SU-DHL-6 (cell line): ENCODE measurements around the gene LINGO1.

ENCODE experiments used
- H2AFZ ChIP-seq: fragments of 200-600 bp; sonication (generic); 2 replicates; pipeline ENCODE4 v1.6.1; 2014; ENCODE audit warnings: low read depth, mild to moderate bottlenecking, moderate library complexity, mixed read lengths, antibody characterized with exemption, low read length; ENCODE audit not compliant: severe bottlenecking
- H3F3A ChIP-seq: fragments of 200-600 bp; shearing (Covaris generic); 2 replicates; pipeline ENCODE4 v1.6.0; 2016; ENCODE audit warnings: antibody characterized with exemption, mild to moderate bottlenecking; ENCODE audit not compliant: insufficient read depth
- H3K27ac ChIP-seq: fragments of 200-600 bp; sonication (generic); 2 replicates; pipeline ENCODE4 v1.5.1; 2016; ENCODE audit warnings: low read depth, mild to moderate bottlenecking, low read length, moderate library complexity, mixed read lengths
- H3K27me3 ChIP-seq: fragments of 200-600 bp; sonication (generic), shearing (Covaris generic); 2 replicates; pipeline ENCODE4 v1.6.0; 2014; ENCODE audit warnings: mild to moderate bottlenecking, low read length
- H3K36me3 ChIP-seq: fragments of 200-600 bp; sonication (generic); 2 replicates; pipeline ENCODE4 v1.6.1; 2014; ENCODE audit warnings: mild to moderate bottlenecking, low read length, mixed read lengths
- H3K4me2 ChIP-seq: fragments of 300-600, 200-600 bp; shearing (Covaris generic), sonication (generic); 2 replicates; pipeline ENCODE4 v1.6.0; 2014; ENCODE audit warnings: low read length, low read depth, mild to moderate bottlenecking; ENCODE audit not compliant: poor library complexity, severe bottlenecking
- H3K4me3 ChIP-seq: fragments of 200-600 bp; sonication (generic); 2 replicates; pipeline ENCODE4 v1.5.1; 2014; ENCODE audit warnings: antibody characterized with exemption, low read length, mild to moderate bottlenecking, mixed read lengths; ENCODE audit not compliant: insufficient read depth, poor library complexity, severe bottlenecking
- H3K79me2 ChIP-seq: fragments of 200-600 bp; sonication (generic); 2 replicates; pipeline ENCODE4 v1.6.1; 2014; ENCODE audit warnings: mild to moderate bottlenecking, low read length, moderate library complexity; ENCODE audit not compliant: insufficient read depth
- H3K9ac ChIP-seq: fragments of 200-600 bp; sonication (generic); 2 replicates; pipeline ENCODE4 v1.7.0; 2014; ENCODE audit warnings: mild to moderate bottlenecking, low read length
- H3K9me2 ChIP-seq: fragments of 200-600 bp; sonication (generic); replicated peaks from 2 replicates; pipeline ENCODE4 v1.6.1; 2014; ENCODE audit warnings: low read length; ENCODE audit not compliant: insufficient read depth
- H3K9me3 ChIP-seq: fragments of 200-600 bp; sonication (generic); 2 replicates; pipeline ENCODE4 v1.6.1; 2014; ENCODE audit warnings: low read length, mixed read lengths; ENCODE audit not compliant: insufficient read depth
- H4K20me1 ChIP-seq: fragments of 200-600 bp; sonication (generic); 2 replicates; pipeline ENCODE4 v1.6.1; 2014; ENCODE audit warnings: low read depth, mild to moderate bottlenecking, antibody characterized with exemption, low read length, moderate library complexity, mixed read lengths
- CTCF ChIP-seq: fragments of 200-600 bp; sonication (generic); IDR thresholded peaks from one replicate; pipeline ENCODE4 v1.5.1; 2017; ENCODE audit warnings: antibody characterized with exemption, mild to moderate bottlenecking, low read length, moderate library complexity; ENCODE audit not compliant: insufficient read depth, poor library complexity, severe bottlenecking
- EZH2phosphoT487 ChIP-seq: fragments of 200-600 bp; sonication (generic), shearing (Covaris generic); conservative IDR thresholded peaks from 2 replicates; pipeline ENCODE4 v1.6.1; 2018; ENCODE audit warnings: mild to moderate bottlenecking, antibody characterized with exemption, low read length, moderate library complexity, mixed read lengths

Gene LINGO1

DNA sequence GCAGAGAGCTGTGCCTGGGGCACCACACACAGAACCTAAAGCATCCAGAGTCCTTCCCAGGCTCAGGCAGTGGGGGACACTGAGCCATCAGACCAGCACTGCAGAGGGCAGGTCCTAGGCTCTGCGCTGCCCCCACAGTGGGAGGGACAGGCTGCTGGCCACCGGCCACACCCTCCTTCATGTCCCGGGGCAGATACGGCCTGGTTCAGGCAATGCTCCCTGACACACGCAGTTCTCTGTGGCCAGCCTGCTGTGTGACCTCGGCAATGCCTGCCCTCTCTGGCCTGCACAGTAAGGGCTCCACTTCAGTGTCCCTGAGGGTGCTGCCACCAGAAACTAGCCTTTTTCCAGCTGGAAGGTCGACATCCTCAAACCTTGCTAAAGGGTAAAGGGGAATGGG is 12.4 kb downstream of the LINGO1 start:
- Histone ChIP-seq H3K9ac (no peak overlapping the region), H3K27me3 (no peaks in the 10 kb centered on the region), H2AFZ (no peak overlapping the region), H3K4me2 (no peak overlapping the region), H3K27ac (no peak overlapping the region), H3K9me3 (no peaks in the 10 kb centered on the region), H4K20me1 (no peaks in the 10 kb centered on the region), H3F3A (no peaks in the 10 kb centered on the region), H3K36me3 (no peaks in the 10 kb centered on the region), H3K9me2 (no peaks in the 10 kb centered on the region), H3K4me3 (no peak overlapping the region), H3K79me2 (no peaks in the 10 kb centered on the region)
- TF ChIP-seq EZH2phosphoT487 (no peak), CTCF (no peak)

- Histone ChIP-seq H3K9me3 (no peaks in the 10 kb centered on the region), H3K36me3 (no peaks in the 10 kb centered on the region), H3K27me3 (no peaks in the 10 kb centered on the region), H3K4me2 (no peak overlapping the region), H3K9ac (no peak overlapping the region), H3K79me2 (no peaks in the 10 kb centered on the region), H3K27ac (no peak overlapping the region), H3F3A (no peaks in the 10 kb centered on the region), H3K9me2 (no peaks in the 10 kb centered on the region), H2AFZ (no peak overlapping the region), H4K20me1 (no peaks in the 10 kb centered on the region), H3K4me3 (no peak overlapping the region)
- TF ChIP-seq CTCF (no peak), EZH2phosphoT487 (no peak)
These were observed 12.8 kb downstream of the LINGO1 start for GRCh38 chr15:77619883-77620282.

DNA sequence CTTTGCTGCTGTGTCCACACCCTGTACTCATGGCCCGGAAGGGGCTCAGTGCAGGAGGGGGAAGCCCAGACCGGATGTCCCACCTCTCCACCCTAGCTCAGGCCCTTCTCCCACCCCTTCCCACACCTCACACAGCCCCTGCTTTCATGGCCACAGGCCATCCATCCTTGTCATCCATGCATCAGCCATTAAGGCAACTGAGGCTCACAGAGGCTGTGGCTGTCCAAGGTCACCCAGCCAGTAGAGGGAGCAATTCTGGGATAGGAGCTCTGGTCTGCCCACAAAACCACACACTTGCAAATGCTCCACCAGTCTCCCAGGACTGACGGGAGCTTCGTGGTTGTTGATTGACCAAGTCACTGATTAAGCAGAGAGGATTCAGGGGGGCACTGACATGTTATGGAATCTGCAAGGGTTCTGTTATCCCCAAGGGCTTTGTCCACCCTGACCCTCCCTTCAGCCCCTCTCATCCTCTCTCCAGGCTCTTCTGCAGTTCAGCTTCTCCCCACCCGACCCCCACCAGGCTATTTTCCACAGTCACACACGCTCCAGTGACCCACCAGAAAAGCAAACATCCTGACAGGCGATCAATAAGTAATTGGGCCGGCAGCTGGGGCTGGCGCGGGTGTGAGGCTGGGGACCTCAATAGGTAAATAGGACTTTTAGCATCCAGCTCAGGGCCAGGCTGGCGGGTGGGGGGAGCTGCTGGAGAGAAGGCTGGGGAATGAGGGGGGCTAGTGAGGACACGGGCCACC is 15.1 kb downstream of the LINGO1 start:
- no peak overlapping the region for H3K27ac ChIP-seq
- H3K27me3 ChIP-seq = no peaks in the 10 kb centered on the region
- no peaks in the 10 kb centered on the region for H3F3A ChIP-seq
- H3K36me3 ChIP-seq = no peaks in the 10 kb centered on the region
- no peaks in the 10 kb centered on the region for H3K9me2 ChIP-seq
- H3K9ac ChIP-seq = no peak overlapping the region
- no peak overlapping the region for H2AFZ ChIP-seq
- TF ChIP-seq CTCF (peak; percentile 60), EZH2phosphoT487 (no peak)
- no peaks in the 10 kb centered on the region for H3K79me2 ChIP-seq
- H3K4me2 ChIP-seq = no peak overlapping the region
- no peaks in the 10 kb centered on the region for H3K9me3 ChIP-seq
- H3K4me3 ChIP-seq = no peak overlapping the region
- H4K20me1 ChIP-seq = no peaks in the 10 kb centered on the region
